ENCODE results near the gene RNF138.
"Not testable (repeated sequence)": the region's sequence is repeated elsewhere in the genome, so short reads cannot be mapped to it uniquely, and the experiment has no call there.

The RNF138 gene

DNA sequence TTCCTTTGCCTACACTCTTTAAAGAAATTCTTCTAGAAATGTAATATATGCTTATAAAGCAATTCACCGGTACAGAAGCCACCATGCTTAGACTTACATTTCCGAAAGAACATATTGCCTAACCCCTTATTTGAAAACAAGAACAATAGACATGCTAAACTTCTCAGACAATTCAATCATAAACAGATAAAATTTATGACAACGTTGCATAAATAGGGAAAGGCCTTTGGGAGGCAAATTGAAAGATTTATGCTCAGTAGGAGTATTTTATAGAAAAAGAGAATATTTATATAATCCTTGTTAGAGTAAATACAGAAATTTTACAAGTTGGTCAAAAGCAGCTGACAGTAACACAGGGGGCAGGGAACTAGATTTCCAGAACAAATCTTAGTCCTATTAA lies 82.0 kb downstream of the RNF138 start:
- DNase-seq (ENCODE audit: low read depth, low spot score): no peak

DNA sequence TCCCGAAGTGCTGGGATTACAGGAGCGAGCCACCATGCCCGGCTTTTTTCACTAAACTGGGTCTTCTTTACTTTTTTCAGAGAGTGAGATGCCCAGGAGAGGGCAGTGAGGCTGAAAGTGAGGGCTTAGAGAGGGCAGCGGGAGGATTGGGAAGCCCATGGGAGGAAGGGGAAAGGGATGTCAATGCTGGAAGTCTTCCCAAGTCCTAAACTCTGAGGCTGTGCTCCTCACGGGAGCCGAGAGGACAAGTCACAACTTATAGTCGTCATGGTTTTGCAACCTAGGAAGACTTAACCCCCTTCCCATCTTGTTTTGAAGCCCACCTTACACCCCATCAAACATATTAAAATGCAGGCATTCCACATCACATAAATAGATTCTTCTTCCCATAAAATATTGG lies 83.0 kb downstream of the RNF138 start:
- DNase-seq (ENCODE audit: low read depth, low spot score): no peak

DNA sequence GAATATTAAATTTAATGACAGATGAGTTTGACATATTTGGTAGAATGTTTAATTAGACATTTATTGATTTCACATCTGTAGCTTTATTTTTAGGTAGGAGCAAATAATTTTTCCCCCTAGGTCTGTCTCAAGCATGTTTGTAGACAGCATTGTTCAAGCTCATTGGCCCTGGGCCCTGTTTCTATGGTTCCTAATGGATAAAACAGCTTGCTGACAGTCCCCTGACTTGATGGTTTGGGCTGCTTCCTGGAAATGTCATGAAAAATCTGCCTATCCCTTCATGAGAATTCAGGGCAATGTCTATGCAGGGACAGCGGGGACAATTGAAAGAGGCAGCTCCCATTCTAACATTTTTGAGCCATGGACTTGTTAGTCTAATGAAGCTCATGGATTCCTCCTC lies 83.6 kb downstream of the RNF138 start:
- no peak for DNase-seq (ENCODE audit: low read depth, low spot score)

DNA sequence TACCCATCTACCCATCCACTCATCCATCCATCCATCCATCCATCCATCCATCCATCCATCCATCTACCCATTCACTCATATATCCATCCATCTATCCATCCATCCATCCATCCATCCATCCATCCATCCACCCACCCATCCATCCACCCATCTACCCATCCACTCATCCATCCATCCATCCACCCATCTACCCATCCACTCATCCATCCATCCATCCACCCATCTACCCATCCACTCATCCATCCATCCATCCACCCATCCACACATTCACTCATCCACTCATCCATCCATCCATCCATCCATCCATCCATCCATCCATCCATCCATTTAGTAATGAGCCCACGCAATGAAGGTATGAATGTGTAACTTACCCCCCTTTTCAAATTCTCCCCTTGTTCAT lies 85.1 kb downstream of the RNF138 start:
- DNase-seq (ENCODE audit: low read depth, low spot score): not testable (repeated sequence)

DNA sequence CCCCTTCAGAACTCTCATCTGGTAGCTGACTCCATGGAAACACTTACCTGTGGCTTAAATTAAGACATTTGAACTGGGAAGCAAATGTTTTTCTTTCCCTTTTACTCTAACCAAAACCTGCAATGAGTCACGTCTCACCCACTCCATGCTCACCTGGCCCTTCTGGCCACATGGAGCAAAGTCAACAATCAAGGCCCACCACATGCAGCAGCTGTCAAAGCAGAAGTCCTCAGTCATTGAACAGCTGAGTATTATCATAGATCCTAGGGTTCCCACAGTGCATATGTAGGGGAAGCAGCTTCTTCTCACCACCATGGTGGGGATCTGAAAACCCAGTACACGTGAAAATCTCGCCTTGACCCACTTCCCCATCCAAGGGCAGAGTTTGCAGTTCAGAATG lies 85.9 kb downstream of the RNF138 start:
- DNase-seq (ENCODE audit: low read depth, low spot score): no peak

Measured in iPS DF 19.7 (cell line).